Prostate gland (tissue), 2 donors: ENCODE data around the gene KLF18.

ENCODE experiments used
- POLR2A ChIP-seq: fragments of 450-650 bp; IDR thresholded peaks from one replicate; pipeline ENCODE4 v1.6.1; 2016; ENCODE audit warnings: antibody characterized with exemption, mild to moderate bottlenecking
- POLR2AphosphoS5 ChIP-seq: sonication (generic); formaldehyde crosslinking; IDR thresholded peaks from one replicate; pipeline ENCODE4 v1.6.1; 2017; ENCODE audit warnings: antibody characterized with exemption
- TF ChIP-seq, protein P1 (sequence below), 4 experiments: fragments of 200-600 bp in 2 of 4; fragments of 450-650 bp in 2 of 4; sonication (generic) in 2 of 4; IDR thresholded peaks; 1 replicate in 3 of 4; 2 replicates in 1 of 4; pipeline ENCODE4 v1.5.1; 2016 to 2019; ENCODE audit warnings: antibody characterized with exemption in 4 of 4, mild to moderate bottlenecking in 2 of 4, moderate library complexity in 2 of 4

DNA sequence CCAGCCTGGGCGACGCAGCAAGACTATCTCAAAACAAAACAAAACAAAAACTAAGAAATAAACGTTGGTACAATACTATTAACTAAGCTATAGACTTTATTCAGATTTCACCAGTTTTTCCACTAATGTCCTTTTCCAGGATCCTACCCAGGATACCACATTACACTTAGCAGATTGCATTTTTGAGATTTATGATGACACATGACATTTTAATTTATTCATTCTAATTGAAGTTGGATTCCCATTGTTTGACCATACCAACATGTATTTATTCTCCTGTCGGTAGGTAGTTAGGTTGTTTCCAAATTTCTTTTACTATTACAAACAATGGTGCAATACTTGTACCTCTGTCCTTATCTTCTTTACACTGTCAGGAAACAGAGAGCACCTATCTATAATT lies 29.6 kb downstream of the KLF18 start:
- TF ChIP-seq POLR2A (no peak), POLR2AphosphoS5 (no peak)
- TF ChIP-seq, protein P1, sequence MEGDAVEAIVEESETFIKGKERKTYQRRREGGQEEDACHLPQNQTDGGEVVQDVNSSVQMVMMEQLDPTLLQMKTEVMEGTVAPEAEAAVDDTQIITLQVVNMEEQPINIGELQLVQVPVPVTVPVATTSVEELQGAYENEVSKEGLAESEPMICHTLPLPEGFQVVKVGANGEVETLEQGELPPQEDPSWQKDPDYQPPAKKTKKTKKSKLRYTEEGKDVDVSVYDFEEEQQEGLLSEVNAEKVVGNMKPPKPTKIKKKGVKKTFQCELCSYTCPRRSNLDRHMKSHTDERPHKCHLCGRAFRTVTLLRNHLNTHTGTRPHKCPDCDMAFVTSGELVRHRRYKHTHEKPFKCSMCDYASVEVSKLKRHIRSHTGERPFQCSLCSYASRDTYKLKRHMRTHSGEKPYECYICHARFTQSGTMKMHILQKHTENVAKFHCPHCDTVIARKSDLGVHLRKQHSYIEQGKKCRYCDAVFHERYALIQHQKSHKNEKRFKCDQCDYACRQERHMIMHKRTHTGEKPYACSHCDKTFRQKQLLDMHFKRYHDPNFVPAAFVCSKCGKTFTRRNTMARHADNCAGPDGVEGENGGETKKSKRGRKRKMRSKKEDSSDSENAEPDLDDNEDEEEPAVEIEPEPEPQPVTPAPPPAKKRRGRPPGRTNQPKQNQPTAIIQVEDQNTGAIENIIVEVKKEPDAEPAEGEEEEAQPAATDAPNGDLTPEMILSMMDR (IDR thresholded peaks at IDR 0.05), result no peak
